HG03521 (cell line): ENCODE data around the gene MVB12B.
"Not testable (repeated sequence)": the region's sequence is repeated elsewhere in the genome, so short reads cannot be mapped to it uniquely, and the experiment has no call there.

Experiments used
- ATAC-seq: cut with Tn5 transposase; IDR thresholded peaks from one replicate; pipeline ENCODE4 v1.9.1; 2021; ENCODE audit warnings: mild to moderate bottlenecking, moderate library complexity; ENCODE audit not compliant: unreplicated experiment

The MVB12B gene

DNA sequence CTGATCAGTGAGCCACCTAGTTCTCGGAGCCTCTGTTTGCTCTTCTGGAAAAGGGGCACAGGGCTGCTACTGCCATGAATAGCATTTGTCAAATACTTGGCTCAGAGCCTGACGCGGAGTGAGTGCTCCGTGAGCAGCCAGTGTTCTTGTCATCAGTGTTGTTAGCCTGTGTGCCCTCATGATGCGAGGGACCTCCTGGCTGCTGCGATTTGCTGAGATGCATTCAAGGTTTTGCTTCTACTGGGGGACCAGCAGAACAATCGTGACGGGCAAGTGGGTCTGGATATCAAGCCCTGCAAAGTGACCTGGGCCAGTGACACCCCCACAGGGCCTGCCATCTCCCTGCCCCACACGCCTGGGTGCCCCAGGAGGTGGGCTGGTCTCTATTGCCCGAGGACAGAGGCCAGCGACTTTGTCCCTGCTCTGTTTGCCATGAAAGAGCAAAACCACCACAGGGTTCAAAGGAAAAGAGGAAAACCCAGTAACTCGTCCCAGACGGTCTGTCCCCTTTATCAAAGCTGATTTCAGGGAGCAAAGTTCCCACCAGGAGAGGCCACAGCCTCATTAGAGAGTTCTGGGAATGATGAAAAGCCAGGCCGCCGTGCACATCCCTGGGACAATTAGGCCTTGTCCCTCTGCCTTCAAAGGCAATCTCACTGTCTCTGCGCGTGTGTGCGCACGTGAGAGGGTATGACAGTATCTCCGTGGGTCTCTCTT is 200.6 kb downstream of the MVB12B start:
- no peak for ATAC-seq

DNA sequence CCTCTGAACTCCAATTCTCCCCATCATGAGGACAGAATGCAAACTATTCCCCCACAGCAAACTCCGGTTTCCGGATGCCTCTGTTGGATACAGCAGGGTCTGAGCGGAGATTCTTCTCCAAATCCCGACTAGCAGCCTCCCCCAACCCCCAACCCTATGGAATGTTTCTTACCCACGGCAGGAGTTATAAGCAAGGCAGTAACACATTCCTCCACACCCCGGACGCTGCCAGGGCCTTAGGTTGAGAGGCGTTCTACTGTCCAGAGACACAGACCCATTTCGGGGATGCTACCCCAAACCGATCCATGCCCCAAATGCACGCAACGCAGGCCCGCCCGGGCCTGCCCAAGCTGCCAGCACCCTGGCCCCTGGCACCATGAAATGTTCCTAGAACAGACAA is 201.5 kb downstream of the MVB12B start:
- ATAC-seq = no peak

DNA sequence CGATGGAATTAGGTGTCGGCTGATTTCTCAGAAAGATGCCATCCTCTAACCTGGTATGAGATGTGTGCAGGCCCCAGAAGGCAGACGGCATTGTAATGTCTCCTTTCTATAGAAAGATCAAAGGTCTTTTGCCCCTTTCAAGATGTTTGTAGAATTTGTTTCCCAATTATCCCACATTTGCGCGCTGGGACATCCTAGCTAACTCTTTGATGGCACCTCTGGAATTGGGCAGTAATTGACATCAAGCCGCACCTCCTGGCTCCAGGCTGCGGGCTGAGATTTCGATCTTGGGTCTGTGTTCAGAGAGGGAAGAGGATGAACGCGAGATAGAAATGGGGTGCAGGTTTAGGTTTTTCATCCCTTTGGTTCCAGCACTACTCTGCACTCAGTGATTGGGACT is 202.3 kb downstream of the MVB12B start:
- ATAC-seq = no peak

DNA sequence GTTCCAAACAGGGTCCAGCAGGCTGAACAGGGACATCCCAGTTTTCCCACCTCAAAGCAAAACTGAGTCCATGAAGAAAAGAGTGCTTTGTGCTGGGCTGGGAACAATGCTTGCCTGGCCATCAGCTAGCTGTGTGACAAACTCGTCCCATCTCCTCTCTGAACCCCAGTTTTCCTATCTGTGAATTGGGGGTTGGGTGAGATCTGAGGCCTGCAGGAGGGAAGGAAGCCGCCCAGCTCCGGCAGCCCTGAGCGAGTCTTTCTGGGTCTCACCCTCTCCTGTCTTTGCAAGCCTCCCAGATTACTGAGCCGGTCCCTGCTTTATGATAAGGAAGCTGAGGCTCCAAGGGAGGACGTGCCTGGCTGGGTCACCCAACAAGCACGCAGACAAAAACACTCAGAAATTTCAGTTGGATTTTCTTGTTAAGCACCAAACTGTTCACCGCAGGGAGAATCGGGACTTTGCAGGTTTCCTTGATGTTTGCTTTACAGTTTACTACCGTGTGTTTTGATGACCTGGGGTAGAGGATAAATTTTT is 204.5 kb downstream of the MVB12B start:
- ATAC-seq = no peak

DNA sequence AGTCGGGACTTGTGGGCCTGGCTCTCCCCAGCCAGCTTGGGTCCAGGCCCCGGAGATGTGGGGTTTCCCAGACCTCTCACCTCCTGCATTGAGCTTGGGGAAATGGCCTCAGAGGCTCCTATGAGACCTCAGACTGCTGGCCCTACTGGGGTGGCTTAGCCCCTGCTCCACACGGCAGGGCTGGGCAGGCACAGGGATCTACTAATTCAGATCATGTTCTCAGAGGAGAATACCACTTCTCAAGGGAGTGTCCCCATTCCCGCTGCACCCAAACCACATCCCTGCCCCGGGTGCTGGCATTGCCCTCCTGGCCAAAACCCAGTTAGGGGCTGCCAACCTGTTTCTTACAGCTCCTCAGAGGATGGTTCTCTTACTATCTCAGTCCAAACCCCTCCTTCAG is 205.0 kb downstream of the MVB12B start:
- no peak for ATAC-seq

DNA sequence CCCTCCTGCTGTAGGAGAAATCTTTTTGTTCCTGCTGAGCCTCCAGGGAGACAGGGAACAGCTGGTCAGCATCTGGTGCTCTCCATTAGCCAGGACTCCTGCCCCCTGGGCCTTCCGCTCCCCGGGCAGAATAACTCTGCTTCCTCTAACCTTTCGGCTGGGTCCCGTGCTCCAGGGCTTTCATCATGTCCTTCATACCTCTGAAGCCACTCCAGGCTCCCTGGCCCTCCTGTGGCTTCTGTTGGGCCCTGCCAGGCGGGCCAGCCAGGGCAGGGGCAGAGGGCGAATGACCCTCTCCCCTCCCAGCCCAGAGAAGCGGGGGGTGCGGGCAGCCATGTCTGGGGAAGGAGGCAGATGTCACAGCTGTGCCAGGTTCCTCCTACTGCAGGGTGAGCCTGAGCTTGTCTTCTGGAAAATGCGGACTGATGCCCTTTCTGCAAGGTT is 205.4 kb downstream of the MVB12B start:
- no peak for ATAC-seq

DNA sequence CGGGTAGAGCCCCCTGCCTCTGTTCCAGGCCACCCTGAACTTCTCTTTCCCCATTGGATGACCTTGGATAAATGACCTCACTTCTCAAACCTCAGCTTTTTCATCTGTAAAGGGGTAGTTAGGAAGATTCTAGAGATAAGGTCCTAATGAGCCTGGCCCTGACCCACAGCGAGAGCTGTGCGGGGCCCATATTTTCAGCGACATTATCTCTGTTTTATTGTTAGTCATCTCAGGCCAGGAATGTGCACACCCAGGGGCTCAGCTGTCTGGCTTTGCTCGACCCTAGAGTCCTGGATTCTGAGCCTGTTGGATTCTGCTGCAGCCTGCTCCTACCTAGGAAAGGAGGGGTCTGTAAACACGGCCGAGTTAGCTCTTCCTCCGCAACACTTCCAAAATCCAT is 205.9 kb downstream of the MVB12B start:
- ATAC-seq = no peak

DNA sequence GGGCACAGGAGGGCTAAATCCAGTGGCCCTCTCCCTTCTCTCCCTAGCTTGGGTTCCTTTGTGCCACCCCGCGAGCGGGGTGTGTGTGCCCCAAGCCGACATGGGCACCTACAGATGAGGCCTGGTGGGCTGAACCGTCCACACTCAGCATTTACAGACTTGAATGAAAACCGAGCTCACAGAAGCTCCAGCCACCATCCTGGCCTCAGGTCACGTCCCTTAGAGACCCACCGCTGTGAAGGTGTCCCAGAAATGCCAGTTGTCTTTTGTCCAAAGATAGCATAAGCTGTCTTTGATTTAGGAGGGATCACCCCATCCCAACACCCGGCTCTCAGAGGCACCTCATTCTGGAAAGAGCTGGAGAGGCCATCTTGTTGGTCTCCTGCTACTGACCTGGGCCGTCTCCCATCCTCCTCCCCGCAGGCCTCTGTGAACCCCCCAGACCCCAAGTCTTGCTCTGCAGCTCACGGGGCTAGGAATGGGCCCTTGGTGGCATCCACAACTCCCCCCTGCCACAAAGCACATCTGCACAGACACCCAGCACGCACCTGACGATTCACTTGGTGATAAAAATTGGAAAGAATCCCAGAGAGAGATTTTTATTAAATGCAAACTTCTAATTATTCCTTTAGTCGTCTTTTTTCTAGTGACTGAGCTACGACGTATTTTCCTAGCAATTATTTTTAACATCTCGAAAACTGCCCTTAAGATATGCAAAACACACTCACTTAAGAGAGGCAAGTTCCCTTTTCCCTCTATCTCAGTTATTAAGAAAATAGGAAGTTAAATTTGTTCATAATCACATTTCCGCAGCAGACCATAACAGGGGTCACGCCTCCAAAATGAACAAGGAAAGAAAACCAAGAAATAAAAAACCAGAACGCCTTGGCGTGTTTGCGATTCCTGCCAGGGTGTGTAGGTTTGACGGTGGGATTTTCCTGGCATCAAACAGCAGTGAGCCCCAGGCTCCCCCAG is 206.6 kb downstream of the MVB12B start:
- no peak for ATAC-seq

DNA sequence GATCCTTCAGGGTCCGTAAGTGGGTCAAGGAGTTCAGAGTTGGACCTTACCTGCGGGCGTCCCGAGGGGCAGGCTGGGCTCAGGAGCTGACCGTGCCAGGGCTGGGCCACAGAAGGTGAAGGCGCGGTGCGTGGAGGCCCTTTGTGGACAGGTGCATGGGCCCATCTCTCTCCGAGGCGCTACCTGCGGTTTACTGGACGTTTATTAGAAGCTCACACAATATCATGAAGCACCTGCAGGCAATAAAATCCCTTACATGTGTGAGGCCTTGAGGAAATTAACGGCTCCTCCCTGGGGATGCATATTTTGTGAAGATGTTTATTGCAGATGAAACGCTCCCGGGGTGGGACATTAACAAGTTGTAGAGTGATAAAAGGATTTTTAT is 207.3 kb downstream of the MVB12B start:
- ATAC-seq = no peak

DNA sequence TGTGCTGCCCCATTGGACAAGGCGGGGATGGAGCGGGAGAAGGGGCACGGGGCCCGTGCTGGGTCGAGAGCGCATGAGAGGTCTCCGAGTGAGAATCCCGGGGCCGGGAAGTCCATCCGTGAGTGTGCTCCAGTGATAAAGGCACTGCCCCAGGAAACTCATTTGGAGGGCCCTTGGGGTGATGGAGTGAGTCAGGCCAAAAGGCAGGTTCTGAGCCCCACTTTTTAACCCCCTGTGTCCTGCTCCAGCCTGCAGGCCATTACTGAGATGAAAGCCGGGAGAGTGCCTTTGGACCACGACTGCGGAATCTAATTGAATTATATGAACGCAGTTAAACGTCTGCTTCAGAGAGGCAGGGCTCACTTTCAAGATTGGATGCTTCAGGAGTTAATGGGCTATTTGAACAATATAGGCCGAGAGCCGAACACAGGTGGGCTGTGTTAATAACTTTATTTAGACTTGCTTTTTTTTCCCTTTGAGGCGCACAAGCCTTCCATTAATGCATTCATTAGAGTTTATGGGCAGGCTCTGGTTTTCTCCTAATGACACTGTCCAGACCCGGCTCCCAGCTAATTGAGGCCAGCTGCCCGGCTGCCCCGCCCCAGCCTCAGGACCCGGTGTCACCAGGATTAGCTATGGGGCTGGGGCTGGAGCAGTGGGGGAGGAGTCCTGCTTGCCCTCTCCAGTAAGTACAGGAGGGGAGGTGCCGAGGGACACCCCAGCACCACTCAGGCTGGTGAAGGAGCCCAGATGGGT is 208.0 kb downstream of the MVB12B start:
- ATAC-seq = no peak

DNA sequence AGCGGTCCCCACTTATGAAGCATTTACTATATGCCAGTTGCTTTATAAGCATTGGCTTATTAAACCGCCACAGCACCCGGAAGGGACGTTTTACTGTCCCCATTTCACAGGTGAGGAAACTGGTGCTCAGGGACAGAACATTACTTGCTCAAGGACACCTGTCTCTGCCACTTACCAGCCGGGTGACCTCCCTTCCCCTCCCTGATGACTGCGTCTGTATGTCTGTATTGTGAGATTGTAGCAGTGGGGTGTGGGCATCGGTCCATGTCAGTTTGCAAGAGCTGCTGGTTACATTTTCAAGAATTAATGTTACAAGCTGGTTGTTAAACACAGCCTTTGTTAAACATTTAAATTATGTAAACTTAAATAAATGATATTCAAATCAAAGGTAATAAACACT is 209.5 kb downstream of the MVB12B start:
- ATAC-seq = no peak

DNA sequence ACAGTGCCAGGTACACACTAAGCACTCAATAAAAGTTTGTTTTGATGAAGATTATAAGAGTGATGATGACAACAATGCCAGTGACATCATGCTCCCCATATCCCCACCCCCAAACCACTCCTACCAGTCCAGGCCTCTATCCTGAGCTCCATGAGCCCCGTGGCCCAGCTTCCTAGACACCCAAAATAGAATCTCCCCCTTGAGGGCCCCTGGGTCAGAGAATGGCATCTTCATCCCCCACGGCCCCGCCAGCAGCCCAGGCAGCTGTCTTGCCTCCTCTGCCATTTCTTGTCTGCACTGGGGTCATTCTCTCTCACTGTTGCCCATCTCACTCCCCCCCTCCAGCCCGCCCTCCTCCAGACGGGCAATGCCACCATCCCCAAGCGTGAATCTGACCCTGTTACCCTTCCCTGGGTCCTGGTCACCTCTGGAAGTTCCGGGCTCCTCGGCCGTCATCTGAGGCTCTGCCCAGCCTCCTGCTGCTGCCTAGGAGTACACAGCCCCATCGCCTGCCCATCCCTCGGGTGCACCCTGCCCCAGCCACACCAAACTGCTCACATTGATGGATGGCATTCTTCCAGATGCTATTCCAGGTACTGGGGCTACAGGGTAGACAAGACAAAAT is 210.3 kb downstream of the MVB12B start:
- no peak for ATAC-seq

DNA sequence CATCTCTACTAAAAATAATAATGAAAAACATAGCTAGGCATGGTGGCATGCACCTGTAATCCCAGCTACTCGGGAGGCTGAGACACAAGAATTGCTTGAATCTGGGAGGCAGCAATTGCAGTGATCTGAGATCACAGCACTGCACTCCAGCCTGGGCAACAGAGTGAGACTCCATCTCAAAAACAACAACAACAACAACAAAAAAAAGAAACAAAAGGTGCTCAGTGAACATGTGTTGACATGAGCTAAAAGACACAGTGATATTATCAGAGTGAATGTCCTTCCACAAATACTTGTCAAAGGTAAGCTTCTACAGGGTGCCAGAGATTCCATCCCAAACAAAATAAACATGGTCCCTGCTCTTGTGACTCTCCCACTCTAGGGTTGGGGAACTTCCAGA is 211.9 kb downstream of the MVB12B start:
- ATAC-seq = no peak

DNA sequence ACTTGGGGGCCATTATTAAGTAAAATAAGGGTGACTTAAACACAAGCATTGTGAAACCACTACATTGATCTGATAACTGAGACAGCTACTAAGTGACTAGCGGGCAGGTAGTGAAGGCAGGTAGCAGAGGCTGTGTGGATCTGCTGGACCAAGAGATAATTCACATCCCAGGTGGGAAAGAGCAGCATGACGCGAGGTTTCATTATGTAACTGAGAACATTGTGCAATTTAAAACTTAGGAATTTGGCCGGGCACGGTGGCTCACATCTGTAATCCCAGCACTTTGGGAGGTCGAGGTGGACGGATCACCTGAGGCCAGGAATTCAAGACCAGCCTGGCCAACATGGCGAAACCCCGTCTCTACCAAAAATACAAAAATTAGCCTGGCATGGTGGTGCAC is 213.8 kb downstream of the MVB12B start:
- not testable (repeated sequence) for ATAC-seq

DNA sequence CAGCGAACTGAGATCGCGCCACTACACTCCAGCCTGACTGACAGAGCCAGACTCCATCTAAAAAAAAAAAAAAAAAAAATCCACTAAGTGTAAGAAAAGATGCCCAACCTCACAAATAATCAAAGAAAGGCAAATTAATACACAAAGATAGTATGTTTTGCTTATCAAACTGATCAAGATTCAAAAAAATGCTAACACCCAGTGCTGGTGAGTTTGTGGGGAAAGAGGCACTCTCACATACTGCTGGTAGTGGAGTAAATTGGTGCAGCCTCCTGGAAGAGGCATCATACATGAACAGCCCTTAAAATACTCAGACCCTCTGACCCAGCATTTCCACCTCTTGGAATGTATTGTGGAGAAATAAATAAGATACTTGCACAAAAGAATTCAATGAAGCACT is 216.9 kb downstream of the MVB12B start:
- no peak for ATAC-seq

DNA sequence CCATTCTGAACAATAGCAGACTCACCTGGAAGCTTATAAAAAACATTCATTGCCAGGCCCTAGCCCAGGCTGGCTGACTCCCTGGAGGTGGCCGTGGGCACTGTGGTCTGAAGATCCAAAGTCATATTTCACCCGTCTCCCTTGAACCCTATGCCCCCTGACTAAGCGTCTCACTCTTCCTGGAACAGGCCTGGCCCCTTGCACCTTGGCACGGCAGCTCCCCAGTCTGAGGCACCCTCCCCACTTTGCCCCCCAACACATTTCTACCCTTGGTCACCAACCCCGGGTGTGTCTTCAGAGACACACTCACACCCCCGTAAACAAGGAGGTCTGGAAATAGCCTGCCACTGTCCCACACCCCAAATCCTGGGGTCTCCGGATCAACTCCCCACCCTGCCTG is 218.5 kb downstream of the MVB12B start:
- no peak for ATAC-seq

DNA sequence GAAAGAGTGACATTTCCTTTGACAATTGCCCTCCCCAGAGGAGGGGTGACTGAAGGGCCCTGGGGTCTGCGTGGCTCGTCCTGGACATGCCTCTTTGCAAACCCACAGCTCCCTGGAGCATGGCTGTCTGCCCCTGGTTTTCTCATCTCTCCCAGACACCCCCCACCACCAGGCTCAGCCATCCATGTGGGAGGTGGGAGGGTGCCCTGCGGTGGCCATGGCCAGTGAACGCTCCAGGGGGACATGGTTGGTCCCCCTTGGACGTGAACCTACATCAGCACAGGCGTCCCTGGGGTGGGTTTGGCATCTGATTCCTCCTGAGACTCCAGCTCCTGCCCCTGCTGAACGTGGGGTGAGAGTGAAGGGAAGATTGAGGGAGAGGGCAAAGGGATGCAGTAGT is 219.4 kb downstream of the MVB12B start:
- ATAC-seq = no peak

DNA sequence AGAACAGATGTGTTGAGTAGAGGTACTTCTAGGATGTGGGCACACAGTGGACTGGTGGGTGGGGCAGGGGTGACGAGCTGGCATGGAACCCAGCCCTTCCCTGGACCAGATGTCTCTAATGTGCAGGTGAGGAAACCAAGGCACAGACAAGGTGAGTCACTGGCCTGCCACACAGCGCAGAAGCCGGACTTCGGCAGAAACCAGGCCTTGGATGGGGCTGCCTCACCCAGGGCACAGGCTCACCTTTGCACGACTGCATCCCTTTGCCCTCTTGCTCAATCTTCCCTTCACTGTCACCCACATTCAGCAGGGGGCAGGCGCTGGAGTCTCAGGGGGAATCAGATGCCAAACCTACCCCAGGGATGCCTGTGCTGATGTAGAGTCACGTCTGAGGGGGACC is 221.7 kb downstream of the MVB12B start:
- ATAC-seq = no peak

DNA sequence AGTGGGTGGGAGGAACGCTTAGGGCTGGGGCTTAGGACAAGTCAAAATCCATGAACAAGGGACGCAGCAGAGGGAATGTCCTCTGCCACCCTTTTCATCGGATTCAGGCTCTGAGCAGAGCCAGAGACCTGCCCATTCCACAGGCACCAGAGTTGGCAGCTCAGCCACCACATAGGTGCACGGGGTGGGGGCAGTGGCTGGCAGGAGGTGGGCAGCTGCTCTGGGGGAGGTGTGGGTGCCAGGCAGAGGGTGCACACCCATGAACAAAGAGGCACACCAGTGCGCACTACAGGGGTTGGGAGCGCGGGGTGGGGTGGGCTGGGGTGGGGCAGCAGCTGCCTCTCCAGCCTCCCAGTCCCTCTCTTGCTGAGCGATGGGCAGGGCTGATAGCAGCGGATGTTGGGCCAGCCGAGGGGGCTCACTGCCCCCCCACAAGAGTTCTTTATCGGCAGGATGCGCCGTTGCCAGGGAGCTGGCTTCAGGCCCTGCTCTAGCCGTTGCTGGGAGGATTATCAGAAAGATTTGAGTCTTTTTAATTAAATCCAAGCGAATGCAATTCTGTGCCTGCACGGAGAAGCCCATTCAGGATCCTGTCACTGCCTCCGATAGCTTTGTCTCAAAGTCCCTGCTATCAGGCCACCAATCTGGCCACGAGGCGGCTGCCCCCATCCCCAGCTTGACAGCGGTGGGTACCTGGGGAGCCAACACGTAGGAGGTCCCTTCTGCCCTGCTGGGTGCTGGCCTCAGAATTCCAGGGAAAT is 222.8 kb downstream of the MVB12B start:
- ATAC-seq = no peak

DNA sequence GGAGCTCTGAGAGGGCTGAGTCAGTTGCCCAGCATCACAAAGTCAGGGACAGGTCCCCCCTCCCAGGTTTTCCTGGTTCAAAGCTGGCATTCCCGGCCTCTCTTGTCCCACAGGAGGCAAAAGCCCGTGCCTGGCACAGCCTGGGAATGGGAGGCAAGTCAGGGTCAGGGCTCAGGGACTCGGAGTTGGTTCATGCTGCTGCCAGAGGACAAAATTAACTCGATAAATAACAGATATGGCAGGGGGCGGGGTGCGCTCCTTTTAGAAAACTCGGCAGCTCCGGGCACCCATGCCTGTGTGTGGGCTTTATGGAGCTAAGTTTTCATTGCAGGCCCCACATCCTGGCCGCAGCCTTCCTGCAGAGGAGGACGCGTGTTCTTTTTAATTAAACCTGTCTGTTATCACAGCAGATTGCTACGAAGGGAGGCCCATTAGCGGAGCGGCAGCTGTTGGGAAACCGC is 224.3 kb downstream of the MVB12B start:
- ATAC-seq = no peak
